ENCODE results near the gene NOL9. TPM values are rescaled to one million over a fixed set of nuclear protein-coding genes. Genes with fewer than 3 reads are reported as not detected.

The NOL9 gene
- total RNA-seq, 4 donors from 2014 or later, result 20.1 to 41.6 (median 23.6) TPM

GRCh38 chr1:6485168-6486101 is 68.9 kb downstream of the NOL9 start:
- Histone ChIP-seq H3K27ac (peak overlapping the region in 1 of 3 donors; percentile 50), H3K4me1 (peaks cover 5 to 31% of the 10 kb centered on the region in 2 donors), H3K27me3 (peaks cover 3% of the 10 kb centered on the region), H3K9me3 (no peaks in the 10 kb centered on the region), H3K36me3 (no peaks in the 10 kb centered on the region), H3K4me3 (replicated peaks in 1 of 3) (peak overlapping the region in 1 of 3 donors; percentile 27)
- TF ChIP-seq POLR2A (IDR thresholded peaks at IDR 0.05) (no peak), CTCF (IDR thresholded peaks at IDR 0.05) (no peak)
- no peak for DNase-seq
- intact Hi-C loops (cut with DNase I), result loop anchor here (5.0 kb wide), 1 partner anchor 162 kb away; no protein-coding TSS in a partner anchor
- WGBS, 2 donors, result 0 to 8% methylated on average over 6 to 10 of the region's 80 CpGs

DNA sequence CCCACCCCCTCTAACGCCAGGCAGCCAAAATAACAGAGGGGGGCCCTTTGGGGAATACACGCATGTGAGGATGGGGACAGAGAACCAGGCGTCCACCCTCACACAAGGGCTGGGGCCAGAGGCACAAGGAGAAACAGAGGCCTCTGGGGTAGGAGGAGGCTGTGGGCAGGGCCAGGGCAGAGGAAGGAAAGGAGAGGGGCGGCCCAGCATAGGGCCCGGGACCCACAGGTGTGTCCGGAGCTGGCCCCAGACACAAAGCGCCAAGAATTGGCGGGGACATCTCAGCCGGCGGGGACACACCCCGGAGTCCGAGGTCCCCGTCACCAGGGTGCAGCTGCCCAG is 69.5 kb downstream of the NOL9 start:
- TF ChIP-seq CTCF (IDR thresholded peaks at IDR 0.05) (no peak), POLR2A (IDR thresholded peaks at IDR 0.05) (no peak)
- H3K4me3 ChIP-seq (replicated peaks in 1 of 3), result peak overlapping the region in 1 of 3 donors; percentile 27
- H3K27me3 ChIP-seq, result peaks cover 3% of the 10 kb centered on the region
- peak overlapping the region in 1 of 3 donors; percentile 50 for H3K27ac ChIP-seq
- peaks cover 0 to 25% of the 10 kb centered on the region in 2 donors for H3K4me1 ChIP-seq
- H3K36me3 ChIP-seq, result no peaks in the 10 kb centered on the region
- DNase-seq, result no peak
- no peaks in the 10 kb centered on the region for H3K9me3 ChIP-seq
- 26 to 31% methylated on average over 8 to 13 of the region's 13 CpGs for WGBS, 2 donors
- intact Hi-C loops (cut with DNase I), result loop anchor here (5.0 kb wide), 1 partner anchor 163 kb away; no protein-coding TSS in a partner anchor

GRCh38 chr1:6483761-6484117 is 70.6 kb downstream of the NOL9 start:
- 80 to 90% methylated on average over 3 to 4 of the region's 7 CpGs for WGBS, 2 donors

GRCh38 chr1:6483017-6483760 is 71.1 kb downstream of the NOL9 start:
- Histone ChIP-seq H3K4me1 (peaks cover 0 to 16% of the 10 kb centered on the region in 2 donors), H3K9me3 (no peaks in the 10 kb centered on the region), H3K27ac (no peak overlapping the region), H3K36me3 (no peaks in the 10 kb centered on the region), H3K4me3 (replicated peaks in 1 of 3) (no peak overlapping the region), H3K27me3 (peaks cover 3% of the 10 kb centered on the region)
- 62 to 70% methylated on average over 11 to 14 of the region's 14 CpGs for WGBS, 2 donors
- intact Hi-C loops (cut with DNase I), result no loop called here
- TF ChIP-seq POLR2A (IDR thresholded peaks at IDR 0.05), result no peak
- no peak for TF ChIP-seq CTCF (IDR thresholded peaks at IDR 0.05)
- DNase-seq, result peak; percentile 49 to 66

More at GRCh38 chr1:6483761-6484117, 70.6 kb downstream of the NOL9 start:
- H3K27me3 ChIP-seq, result peaks cover 3% of the 10 kb centered on the region
- intact Hi-C loops (cut with DNase I), result no loop called here
- H3K4me1 ChIP-seq, result peaks cover 0 to 16% of the 10 kb centered on the region in 2 donors
- no peaks in the 10 kb centered on the region for H3K36me3 ChIP-seq
- no peaks in the 10 kb centered on the region for H3K9me3 ChIP-seq
- no peak overlapping the region for H3K27ac ChIP-seq
- no peak overlapping the region for H3K4me3 ChIP-seq (replicated peaks in 1 of 3)
- TF ChIP-seq CTCF (IDR thresholded peaks at IDR 0.05) (no peak), POLR2A (IDR thresholded peaks at IDR 0.05) (no peak)
- no peak for DNase-seq
